ENCODE measurements around the gene LAMTOR3. TPM values are rescaled to one million over a fixed set of nuclear protein-coding genes. Genes with fewer than 3 reads are reported as not detected.

The LAMTOR3 gene
- total and polyA plus RNA-seq, 10 of the 15 experiments (the other 5 are each of a cell fraction or from before 2014, with no cell fraction given) = 30.1 to 120 (median 65.5) TPM

- ChIA-PET RAD21 (ENCODE audit: unreplicated experiment) (interaction anchor here (1.1 to 1.5 kb wide), 3 partner anchors 14 to 21 kb away, joined by 3 to 4 read pairs (median 4); partner anchors contain the start of gene DNAJB14), SMC1A (ENCODE audit: uncharacterized antibody, unreplicated experiment) (interaction anchor here (1.5 to 7.0 kb wide), 4 partner anchors 9 to 25 kb away, joined by 3 to 42 read pairs (median 14); partner anchors contain the start of gene DNAJB14), POLR2A (no interaction called here), CTCF (interaction anchor here (0.7 to 2.3 kb wide), 7 partner anchors 12 to 119 kb away, joined by 3 to 12 read pairs (median 4); no protein-coding TSS in a partner anchor)
- H3K4me3 ChIP-seq = no peak overlapping the region
- peaks cover 2% of the 10 kb centered on the region; the same call in 2 of the 3 replicates for H3K9me3 ChIP-seq (replicated peaks; ENCODE audit: control insufficient read depth, insufficient read depth, low read length)
- FAIRE-seq (no peak), DNase-seq (ENCODE audit: low read depth, low spot score) (no peak), ATAC-seq (no peak)
- BruUV-seq (replicated peaks) = no TSS peak
- intact Hi-C loops (cut with micrococcal nuclease; ENCODE audit: unreplicated experiment) = no loop called here
- no peaks in the 10 kb centered on the region for H3K4me1 ChIP-seq (ENCODE audit: control insufficient read depth, insufficient read depth, low read length)
- WGBS (ENCODE audit: insufficient coverage, insufficient replicate concordance, low lambda C conversion rate, missing lambda C conversion rate) = 47% methylated on average over 2 of the region's 2 CpGs
- peaks cover 27% of the 10 kb centered on the region for H3K79me2 ChIP-seq (ENCODE audit: control insufficient read depth, insufficient read depth, low read length)
- no peak overlapping the region for H3K27ac ChIP-seq (ENCODE audit: control insufficient read depth, insufficient read depth)
- H4K20me1 ChIP-seq (ENCODE audit: control insufficient read depth, insufficient read depth) = no peaks in the 10 kb centered on the region
- no peaks in the 10 kb centered on the region for H3K27me3 ChIP-seq (replicated peaks in 1 of 2; ENCODE audit: control insufficient read depth in 2 of 2, insufficient read depth in 2 of 2, low read length in 1 of 2)
- no peak overlapping the region for H3K9ac ChIP-seq (ENCODE audit: control insufficient read depth, insufficient read depth, low read length)
- TF ChIP-seq ATF7 (IDR thresholded peaks at IDR 0.05; ENCODE audit: low read depth) = no peak
- in situ Hi-C loops (cut with MboI) = loop anchor here (25.0 kb wide), 1 partner anchor 840 kb away; the partner anchor contains the start of gene ADH5
- peaks cover 0 to 23% of the 10 kb centered on the region in 2 experiments for H3K36me3 ChIP-seq (ENCODE audit: control insufficient read depth in 2 of 2, insufficient read depth in 2 of 2, low read length in 1 of 2)
- H3K4me2 ChIP-seq (ENCODE audit: control insufficient read depth, insufficient read depth) = no peak overlapping the region
- H2AFZ ChIP-seq (ENCODE audit: control insufficient read depth, low read depth, low read length) = no peak overlapping the region
Observed at GRCh38 chr4:99927566-99927965, 33.3 kb upstream of the LAMTOR3 start.

DNA sequence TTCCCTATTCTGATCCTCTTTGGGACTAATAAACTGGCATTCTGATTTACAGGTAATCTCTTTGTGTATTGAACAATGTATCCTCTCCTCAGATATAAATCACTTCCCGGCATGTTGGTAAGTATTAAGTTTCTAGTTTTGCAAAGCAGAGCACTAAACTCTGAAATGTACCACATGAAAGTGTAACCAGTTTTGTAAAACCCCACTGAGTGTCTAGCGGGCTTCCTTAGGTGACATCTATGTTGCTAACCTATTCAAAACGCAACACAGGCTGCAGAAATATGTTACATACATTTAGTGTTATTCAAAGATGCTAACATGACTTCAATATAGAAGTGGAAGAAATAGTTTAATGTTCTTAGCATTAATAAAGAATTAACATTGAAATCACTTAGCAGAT lies 26.9 kb upstream of the LAMTOR3 start:
- H3K4me1 ChIP-seq (ENCODE audit: control insufficient read depth, insufficient read depth, low read length) = no peaks in the 10 kb centered on the region
- FAIRE-seq (peak; percentile 38), ATAC-seq (no peak), DNase-seq (ENCODE audit: low read depth, low spot score) (no peak)
- POLR2A ChIA-PET = interaction anchor here (0.7 kb wide), 1 partner anchor 25 kb away, joined by 3 read pairs; the partner anchor contains the start of gene DNAJB14
- in situ Hi-C loops (cut with MboI) (no loop called here), intact Hi-C loops (cut with micrococcal nuclease; ENCODE audit: unreplicated experiment) (no loop called here)
- H3K27me3 ChIP-seq (replicated peaks in 1 of 2; ENCODE audit: control insufficient read depth in 2 of 2, insufficient read depth in 2 of 2, low read length in 1 of 2) = no peaks in the 10 kb centered on the region
- 50% methylated on average over 3 of the region's 3 CpGs for WGBS (ENCODE audit: insufficient coverage, insufficient replicate concordance, low lambda C conversion rate, missing lambda C conversion rate)
- no peak overlapping the region for H3K9ac ChIP-seq (ENCODE audit: control insufficient read depth, insufficient read depth, low read length)
- no peak overlapping the region for H3K4me3 ChIP-seq
- no peaks in the 10 kb centered on the region; the same call in 1 of the 2 replicates for H3K79me2 ChIP-seq (ENCODE audit: control insufficient read depth, insufficient read depth, low read length)
- CTCF ChIA-PET = no interaction called here
- H4K20me1 ChIP-seq (ENCODE audit: control insufficient read depth, insufficient read depth) = no peaks in the 10 kb centered on the region
- no peak overlapping the region for H3K27ac ChIP-seq (ENCODE audit: control insufficient read depth, insufficient read depth)
- no peak overlapping the region for H2AFZ ChIP-seq (ENCODE audit: control insufficient read depth, low read depth, low read length)
- no TSS peak for BruUV-seq (replicated peaks)
- SMC1A ChIA-PET (ENCODE audit: uncharacterized antibody, unreplicated experiment) = interaction anchor here (0.9 to 7.0 kb wide), 4 partner anchors 8 to 27 kb away, joined by 3 to 42 read pairs (median 4); no protein-coding TSS in a partner anchor
- H3K36me3 ChIP-seq (ENCODE audit: control insufficient read depth in 2 of 2, insufficient read depth in 2 of 2, low read length in 1 of 2) = peaks cover 4 to 18% of the 10 kb centered on the region in 2 experiments; a peak in 3 of 4 replicates
- H3K4me2 ChIP-seq (ENCODE audit: control insufficient read depth, insufficient read depth) = no peak overlapping the region
- H3K9me3 ChIP-seq (replicated peaks; ENCODE audit: control insufficient read depth, insufficient read depth, low read length) = peaks cover 2% of the 10 kb centered on the region; the same call in 2 of the 3 replicates
- RAD21 ChIA-PET (ENCODE audit: unreplicated experiment) = interaction anchor here (1.0 to 1.1 kb wide), 2 partner anchors 19 to 110 kb away, joined by 3 to 4 read pairs; no protein-coding TSS in a partner anchor
- no peak for TF ChIP-seq EGR1 (IDR thresholded peaks at IDR 0.05; ENCODE audit: borderline replicate concordance in 1 of 2, low read depth in 2 of 2, low read length in 2 of 2)
- no peak for TF ChIP-seq SP1 (IDR thresholded peaks at IDR 0.05; ENCODE audit: low read depth, low read length)
- TF ChIP-seq, protein P1, sequence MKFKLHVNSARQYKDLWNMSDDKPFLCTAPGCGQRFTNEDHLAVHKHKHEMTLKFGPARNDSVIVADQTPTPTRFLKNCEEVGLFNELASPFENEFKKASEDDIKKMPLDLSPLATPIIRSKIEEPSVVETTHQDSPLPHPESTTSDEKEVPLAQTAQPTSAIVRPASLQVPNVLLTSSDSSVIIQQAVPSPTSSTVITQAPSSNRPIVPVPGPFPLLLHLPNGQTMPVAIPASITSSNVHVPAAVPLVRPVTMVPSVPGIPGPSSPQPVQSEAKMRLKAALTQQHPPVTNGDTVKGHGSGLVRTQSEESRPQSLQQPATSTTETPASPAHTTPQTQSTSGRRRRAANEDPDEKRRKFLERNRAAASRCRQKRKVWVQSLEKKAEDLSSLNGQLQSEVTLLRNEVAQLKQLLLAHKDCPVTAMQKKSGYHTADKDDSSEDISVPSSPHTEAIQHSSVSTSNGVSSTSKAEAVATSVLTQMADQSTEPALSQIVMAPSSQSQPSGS (IDR thresholded peaks at IDR 0.05; ENCODE audit: low read length) = no peak
- no peak for TF ChIP-seq NR2F1 (conservative IDR thresholded peaks at IDR 0.05)
- TF ChIP-seq ZBED1 (IDR thresholded peaks at IDR 0.05; ENCODE audit: borderline replicate concordance) = no peak
- TF ChIP-seq, protein P2, sequence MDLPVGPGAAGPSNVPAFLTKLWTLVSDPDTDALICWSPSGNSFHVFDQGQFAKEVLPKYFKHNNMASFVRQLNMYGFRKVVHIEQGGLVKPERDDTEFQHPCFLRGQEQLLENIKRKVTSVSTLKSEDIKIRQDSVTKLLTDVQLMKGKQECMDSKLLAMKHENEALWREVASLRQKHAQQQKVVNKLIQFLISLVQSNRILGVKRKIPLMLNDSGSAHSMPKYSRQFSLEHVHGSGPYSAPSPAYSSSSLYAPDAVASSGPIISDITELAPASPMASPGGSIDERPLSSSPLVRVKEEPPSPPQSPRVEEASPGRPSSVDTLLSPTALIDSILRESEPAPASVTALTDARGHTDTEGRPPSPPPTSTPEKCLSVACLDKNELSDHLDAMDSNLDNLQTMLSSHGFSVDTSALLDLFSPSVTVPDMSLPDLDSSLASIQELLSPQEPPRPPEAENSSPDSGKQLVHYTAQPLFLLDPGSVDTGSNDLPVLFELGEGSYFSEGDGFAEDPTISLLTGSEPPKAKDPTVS (IDR thresholded peaks at IDR 0.05; ENCODE audit: low read depth, low read length) = no peak
- no peak for TF ChIP-seq TCF3 (IDR thresholded peaks at IDR 0.05; ENCODE audit: borderline replicate concordance, insufficient read depth, low read depth, low read length)
- TF ChIP-seq FOS (IDR thresholded peaks at IDR 0.05; ENCODE audit: borderline replicate concordance, extremely low read depth, insufficient read length) = no peak
- TF ChIP-seq NFYB (IDR thresholded peaks at IDR 0.05; ENCODE audit: insufficient read depth, low read depth, low read length) = no peak
- TF ChIP-seq RCOR1 (conservative IDR thresholded peaks at IDR 0.05; ENCODE audit: low read depth, low read length) = no peak
- TF ChIP-seq CBX3 (IDR thresholded peaks at IDR 0.05; ENCODE audit: borderline replicate concordance, low read depth) = no peak
- TF ChIP-seq SUZ12 (IDR thresholded peaks at IDR 0.05; ENCODE audit: unreplicated experiment) = no peak

Measured in GM12878 (cell line).